ENCODE results near the gene ATM. TPM values are rescaled to one million over a fixed set of nuclear protein-coding genes. Genes with fewer than 3 reads are reported as not detected.
"Not testable (repeated sequence)": the region's sequence is repeated elsewhere in the genome, so short reads cannot be mapped to it uniquely, and the experiment has no call there.

Gene ATM
- total RNA-seq, 2 experiments from 2014 or later = 65.6 to 65.7 TPM

DNA sequence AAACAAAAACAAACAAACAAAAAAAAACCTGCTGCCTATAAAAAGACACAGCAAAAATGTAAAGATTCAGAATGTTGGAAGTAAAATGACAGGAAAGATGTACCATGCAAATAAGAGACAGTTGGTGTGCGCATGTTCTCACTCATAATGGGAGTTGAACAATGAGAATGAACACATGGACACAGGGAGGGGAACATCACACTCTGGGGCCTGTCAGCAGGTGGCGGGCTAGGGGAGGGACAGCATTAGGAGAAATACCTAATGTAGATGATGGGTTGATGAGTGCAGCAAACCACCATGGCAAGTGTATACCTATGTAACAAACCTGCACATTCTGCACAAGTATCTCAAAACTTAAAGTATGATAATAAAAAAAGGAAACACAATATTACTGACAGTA is 194.7 kb downstream of the ATM start:
- not testable (repeated sequence) for H3K27me3 Mint-ChIP-seq, H3K4me3 Mint-ChIP-seq, H3K36me3 Mint-ChIP-seq, DNase-seq, H3K27ac Mint-ChIP-seq, H3K4me1 Mint-ChIP-seq
- H3K9me3 Mint-ChIP-seq = peaks cover 12% of the 10 kb centered on the region

Other genes starting within 250 kb of the ATM start
- 10 to 100 TPM; 35.4 to 37.5 TPM for gene CUL5, start 214.2 kb upstream of the ATM start, total RNA-seq
- gene ACAT1, start 101.5 kb upstream of the ATM start, total RNA-seq = 10 to 100 TPM; 63.6 to 74.3 TPM
- 10 to 100 TPM; 40.4 to 42.5 TPM for gene NPAT, start 429 bp upstream of the ATM start, total RNA-seq
- gene C11orf65, start 244.5 kb downstream of the ATM start, total RNA-seq = 1 to 10 TPM; 1.4 to 1.9 TPM

All from activated naive CD8-positive, alpha-beta T cell treated with anti-CD3 and anti-CD28 coated beads for 36 hours (primary cell).